Testis (tissue), 2 donors: ENCODE data around the gene INAFM2.

Experiments used
- CTCF ChIP-seq, 3 experiments: fragments of 450-650 bp in 2 of 3; fragments of 200-600 bp in 1 of 3; sonication (generic) in 1 of 3; IDR thresholded peaks; one replicate each; pipeline ENCODE4 v1.5.1; 2016 to 2019; ENCODE audit warnings: antibody characterized with exemption in 3 of 3, mild to moderate bottlenecking in 2 of 3, moderate library complexity in 1 of 3
- POLR2A ChIP-seq: fragments of 450-650 bp; IDR thresholded peaks from one replicate; pipeline ENCODE4 v1.6.1; 2017; ENCODE audit warnings: antibody characterized with exemption, mild to moderate bottlenecking, moderate library complexity

DNA sequence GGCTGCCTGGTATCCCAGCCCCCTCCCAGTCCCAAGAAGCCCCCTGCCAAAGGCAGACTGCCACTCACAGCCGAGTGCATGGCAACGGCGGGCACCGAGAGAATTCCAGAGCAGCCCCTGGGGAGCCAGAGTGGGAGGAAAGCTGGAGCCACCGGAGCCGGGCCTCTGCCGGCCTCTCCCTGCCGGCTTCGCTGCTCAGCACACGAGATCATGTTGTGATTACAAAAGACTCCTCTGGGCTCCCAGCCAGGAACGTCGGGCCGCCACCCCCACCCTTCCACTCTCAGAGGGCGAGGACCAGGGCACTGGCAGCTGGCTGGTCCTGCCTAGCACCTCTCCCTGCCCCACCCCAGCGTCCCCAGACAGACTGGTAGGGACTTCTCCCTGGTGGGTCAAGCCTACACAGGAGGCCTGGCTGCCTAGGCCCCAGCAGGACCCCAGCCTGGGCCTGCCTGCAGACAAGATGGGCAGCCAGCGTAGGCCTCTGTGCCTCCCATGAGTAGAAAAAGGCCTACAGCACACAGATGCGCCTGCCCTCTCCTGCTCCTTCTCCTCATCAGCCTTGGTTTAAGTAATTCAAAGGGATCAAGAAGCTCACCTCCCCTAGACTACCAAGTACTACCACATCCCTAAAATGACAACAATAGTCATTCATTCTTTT, 17.4 kb downstream of the INAFM2 start, which contains the start of gene CCDC9B:
- TF ChIP-seq CTCF (IDR thresholded peaks at IDR 0.05) (no peak), POLR2A (no peak)
